Measurements from ENCODE around the gene MT4. TPM values are rescaled to one million over a fixed set of nuclear protein-coding genes. Genes with fewer than 3 reads are reported as not detected.
A peak's percentile ranks its signal among the peaks of the same experiment; 100 is the strongest.
"Not testable (repeated sequence)": the region's sequence is repeated elsewhere in the genome, so short reads cannot be mapped to it uniquely, and the experiment has no call there.

MT4 gene
- polyA plus RNA-seq, 1 experiment, result not detected

DNA sequence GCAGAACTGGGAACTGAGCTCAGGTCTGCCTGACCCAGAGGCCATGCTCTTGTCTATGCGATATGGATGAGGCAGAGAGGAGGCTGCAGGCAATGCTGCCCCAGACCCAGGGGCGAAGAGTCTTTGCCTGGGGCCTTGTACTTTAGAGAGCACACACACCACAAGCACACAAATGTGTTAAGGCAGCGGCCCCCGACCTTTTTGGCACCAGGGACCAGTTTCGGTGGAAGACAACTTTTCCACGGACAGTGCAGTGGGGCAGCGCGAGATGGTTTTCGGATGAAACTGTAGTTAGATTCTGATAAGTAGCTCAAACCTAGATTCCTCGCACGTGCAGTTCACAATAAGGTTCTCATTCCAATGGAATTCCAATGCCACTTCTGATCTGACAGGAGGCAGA lies 6.7 kb downstream of the MT4 start:
- TF ChIP-seq, protein P1, sequence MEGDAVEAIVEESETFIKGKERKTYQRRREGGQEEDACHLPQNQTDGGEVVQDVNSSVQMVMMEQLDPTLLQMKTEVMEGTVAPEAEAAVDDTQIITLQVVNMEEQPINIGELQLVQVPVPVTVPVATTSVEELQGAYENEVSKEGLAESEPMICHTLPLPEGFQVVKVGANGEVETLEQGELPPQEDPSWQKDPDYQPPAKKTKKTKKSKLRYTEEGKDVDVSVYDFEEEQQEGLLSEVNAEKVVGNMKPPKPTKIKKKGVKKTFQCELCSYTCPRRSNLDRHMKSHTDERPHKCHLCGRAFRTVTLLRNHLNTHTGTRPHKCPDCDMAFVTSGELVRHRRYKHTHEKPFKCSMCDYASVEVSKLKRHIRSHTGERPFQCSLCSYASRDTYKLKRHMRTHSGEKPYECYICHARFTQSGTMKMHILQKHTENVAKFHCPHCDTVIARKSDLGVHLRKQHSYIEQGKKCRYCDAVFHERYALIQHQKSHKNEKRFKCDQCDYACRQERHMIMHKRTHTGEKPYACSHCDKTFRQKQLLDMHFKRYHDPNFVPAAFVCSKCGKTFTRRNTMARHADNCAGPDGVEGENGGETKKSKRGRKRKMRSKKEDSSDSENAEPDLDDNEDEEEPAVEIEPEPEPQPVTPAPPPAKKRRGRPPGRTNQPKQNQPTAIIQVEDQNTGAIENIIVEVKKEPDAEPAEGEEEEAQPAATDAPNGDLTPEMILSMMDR (IDR thresholded peaks at IDR 0.05; ENCODE audit: insufficient read depth, low read depth, low read length), result no peak
- no peak overlapping the region for H3K4me3 ChIP-seq (ENCODE audit: low read depth, low read length)
- POLR2A ChIA-PET, result no interaction called here
- CTCF ChIA-PET, result no interaction called here
- no peaks in the 10 kb centered on the region for H3K36me3 ChIP-seq (ENCODE audit: control insufficient read depth, insufficient read depth, low read length)
- H3K27me3 ChIP-seq (ENCODE audit: control insufficient read depth, insufficient read depth, low read length), result peaks cover 12% of the 10 kb centered on the region
- no peak for DNase-seq (ENCODE audit: low read depth)

DNA sequence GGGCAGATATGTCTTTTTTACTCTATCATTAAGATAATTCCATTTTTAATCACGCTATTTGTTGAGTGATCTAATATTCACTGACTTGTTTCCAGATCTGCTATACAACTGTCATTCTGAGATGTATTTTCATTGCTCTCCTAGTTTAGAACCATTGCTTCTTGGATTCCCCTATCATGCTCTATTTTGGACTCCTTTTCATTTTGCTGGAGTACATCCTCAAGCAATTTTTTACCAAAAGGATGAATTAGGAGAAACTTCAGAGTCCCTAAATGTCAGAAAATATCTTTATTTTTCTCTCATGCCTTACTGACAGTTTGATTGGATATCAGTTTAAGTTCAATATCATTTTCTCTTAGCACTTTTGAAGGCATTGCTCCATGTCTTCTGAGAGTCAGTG lies 9.8 kb downstream of the MT4 start:
- H3K27me3 ChIP-seq (ENCODE audit: control insufficient read depth, insufficient read depth, low read length), result peaks cover 6% of the 10 kb centered on the region
- DNase-seq (ENCODE audit: low read depth), result no peak
- ChIA-PET POLR2A (no interaction called here), CTCF (interaction anchor here (0.9 to 3.6 kb wide), 2 partner anchors 29 to 127 kb away, joined by 3 to 53 read pairs; no protein-coding TSS in a partner anchor)
- no peak overlapping the region for H3K4me3 ChIP-seq (ENCODE audit: low read depth, low read length)
- TF ChIP-seq, protein P1 (IDR thresholded peaks at IDR 0.05; ENCODE audit: insufficient read depth, low read depth, low read length), result no peak
- H3K36me3 ChIP-seq (ENCODE audit: control insufficient read depth, insufficient read depth, low read length), result no peaks in the 10 kb centered on the region

DNA sequence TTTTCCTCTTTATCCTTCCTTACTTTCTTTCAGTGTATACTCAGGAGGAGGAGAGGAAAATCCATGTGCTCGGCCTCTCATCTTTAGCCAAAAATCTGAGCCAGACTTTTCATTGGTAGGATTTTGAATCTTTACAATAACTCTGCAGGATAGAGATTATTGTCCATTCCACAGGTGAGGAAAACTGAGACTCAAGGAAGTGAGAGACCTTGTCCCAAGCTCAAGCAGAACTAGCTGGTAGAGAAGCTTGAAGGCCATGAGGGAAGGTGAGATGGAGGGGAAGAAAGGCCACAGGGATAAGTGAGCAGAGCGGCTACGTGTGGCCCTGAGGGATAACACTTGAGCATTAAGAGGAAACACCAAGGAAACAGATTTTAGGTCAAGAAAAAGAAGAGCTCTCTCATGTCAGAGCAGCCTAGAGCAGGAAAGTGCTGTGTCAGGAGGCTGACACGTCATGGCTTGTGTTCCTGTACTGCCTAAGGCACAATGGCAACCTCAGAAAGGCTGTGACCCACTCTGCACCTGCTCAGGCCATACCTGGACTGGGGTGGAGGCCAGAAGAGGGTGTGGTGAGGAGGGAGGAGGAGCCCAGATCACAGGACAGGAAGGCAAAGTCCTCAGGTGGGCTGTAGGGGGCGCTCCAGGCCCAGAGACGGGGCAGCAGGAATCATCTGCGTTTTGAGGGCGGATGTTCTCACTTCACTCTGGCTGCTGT lies 11.9 kb downstream of the MT4 start:
- peaks cover 2% of the 10 kb centered on the region for H3K27me3 ChIP-seq (ENCODE audit: control insufficient read depth, insufficient read depth, low read length)
- TF ChIP-seq, protein P1 (IDR thresholded peaks at IDR 0.05; ENCODE audit: insufficient read depth, low read depth, low read length), result peak; percentile 83
- DNase-seq (ENCODE audit: low read depth), result no peak
- no peak overlapping the region for H3K4me3 ChIP-seq (ENCODE audit: low read depth, low read length)
- ChIA-PET POLR2A (no interaction called here), CTCF (interaction anchor here (0.6 to 3.6 kb wide), 32 partner anchors 10 to 275 kb away, joined by 3 to 53 read pairs (median 4); partner anchors contain the start of genes MT1M, MT4, NUDT21 and OGFOD1)
- no peaks in the 10 kb centered on the region for H3K36me3 ChIP-seq (ENCODE audit: control insufficient read depth, insufficient read depth, low read length)

DNA sequence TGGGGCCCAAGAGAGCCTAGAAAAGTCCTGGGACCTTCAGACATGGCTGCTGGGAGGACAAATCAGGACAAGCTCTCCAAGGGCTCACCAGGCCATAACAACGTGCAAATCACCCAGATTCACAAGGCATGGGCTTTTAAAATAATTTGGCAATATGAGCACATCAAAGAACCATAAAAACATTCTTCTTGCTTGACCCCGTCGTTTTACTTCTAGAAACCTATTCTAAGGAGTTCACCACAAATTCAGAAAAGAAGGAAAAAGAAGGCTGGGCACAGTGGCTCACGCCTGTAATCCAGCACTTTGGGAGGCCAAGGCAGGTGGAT lies 12.4 kb downstream of the MT4 start:
- Histone ChIP-seq H3K4me3 (ENCODE audit: low read depth, low read length) (no peak overlapping the region), H3K27me3 (ENCODE audit: control insufficient read depth, insufficient read depth, low read length) (peaks cover 2% of the 10 kb centered on the region), H3K36me3 (ENCODE audit: control insufficient read depth, insufficient read depth, low read length) (no peaks in the 10 kb centered on the region)
- no peak for DNase-seq (ENCODE audit: low read depth)
- CTCF ChIA-PET, result interaction anchor here (0.6 to 3.6 kb wide), 25 partner anchors 10 to 274 kb away, joined by 3 to 53 read pairs (median 6); partner anchors contain the start of genes MT1M and MT4
- POLR2A ChIA-PET, result interaction anchor here (0.6 kb wide), 1 partner anchor 48 kb away, joined by 6 read pairs; the partner anchor contains the start of gene MT1E
- TF ChIP-seq, protein P1 (IDR thresholded peaks at IDR 0.05; ENCODE audit: insufficient read depth, low read depth, low read length), result no peak

DNA sequence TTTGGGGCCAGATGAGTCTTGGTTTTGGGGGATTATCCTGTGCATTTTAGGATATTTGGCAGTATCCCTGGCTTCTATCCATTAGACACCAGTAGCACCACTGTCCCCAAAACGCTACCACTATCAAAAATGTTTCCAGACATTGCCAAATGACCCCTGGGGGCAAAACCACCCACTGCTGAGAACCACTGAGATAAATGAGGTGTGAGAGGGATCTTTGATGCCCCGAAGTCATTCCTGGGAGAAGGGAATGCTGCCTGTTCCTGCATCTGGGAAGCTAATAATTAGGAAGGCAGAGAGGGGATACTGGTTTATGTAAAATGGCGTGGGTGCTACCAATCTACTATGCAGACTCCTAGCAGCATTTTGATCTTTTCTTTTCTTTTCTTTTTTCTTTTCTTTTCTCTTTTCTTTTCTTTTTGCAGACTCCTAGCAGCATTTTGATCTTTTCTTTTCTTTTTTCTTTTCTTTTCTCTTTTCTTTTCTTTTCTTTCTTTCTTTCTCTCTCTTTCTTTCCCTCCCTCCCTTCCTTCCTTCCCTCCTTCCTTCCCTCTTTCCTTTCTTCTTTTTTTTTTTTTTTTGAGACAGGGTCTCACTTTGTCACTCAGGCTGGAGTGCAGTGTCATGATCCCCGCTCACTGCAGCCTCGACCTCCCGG lies 15.6 kb downstream of the MT4 start:
- CTCF ChIA-PET, result interaction anchor here (1.3 to 3.5 kb wide), 2 partner anchors 23 to 122 kb away, joined by 3 to 10 read pairs; no protein-coding TSS in a partner anchor
- peaks cover 2% of the 10 kb centered on the region for H3K27me3 ChIP-seq (ENCODE audit: control insufficient read depth, insufficient read depth, low read length)
- H3K36me3 ChIP-seq (ENCODE audit: control insufficient read depth, insufficient read depth, low read length), result no peaks in the 10 kb centered on the region
- TF ChIP-seq, protein P1 (IDR thresholded peaks at IDR 0.05; ENCODE audit: insufficient read depth, low read depth, low read length), result no peak
- no peak overlapping the region for H3K4me3 ChIP-seq (ENCODE audit: low read depth, low read length)
- POLR2A ChIA-PET, result no interaction called here
- DNase-seq (ENCODE audit: low read depth), result no peak

DNA sequence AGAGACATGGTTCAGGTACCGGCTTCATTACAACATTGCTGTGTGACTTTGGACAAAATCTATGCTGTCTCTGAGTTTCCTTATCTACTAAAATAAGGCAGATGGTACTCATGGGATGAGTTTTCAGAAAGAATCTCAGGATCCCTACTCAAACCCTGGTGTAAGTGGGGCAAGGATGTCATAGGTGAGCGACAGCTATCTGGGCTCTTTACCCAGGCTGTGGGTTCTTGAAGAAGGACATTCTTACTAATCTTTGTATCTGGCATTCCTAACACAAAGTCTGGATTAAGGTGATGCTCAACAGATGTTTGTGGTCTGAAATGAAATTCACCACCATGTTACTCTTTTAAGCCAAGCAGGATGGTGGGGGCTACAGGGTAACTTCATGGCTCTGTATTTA lies 18.0 kb downstream of the MT4 start:
- H3K4me3 ChIP-seq (ENCODE audit: low read depth, low read length); H3K27me3 ChIP-seq (ENCODE audit: control insufficient read depth, insufficient read depth, low read length); POLR2A ChIA-PET; H3K36me3 ChIP-seq (ENCODE audit: control insufficient read depth, insufficient read depth, low read length); DNase-seq (ENCODE audit: low read depth): not testable (repeated sequence)
- CTCF ChIA-PET, result interaction anchor here (0.7 to 3.5 kb wide), 5 partner anchors 18 to 210 kb away, joined by 3 to 10 read pairs (median 3); no protein-coding TSS in a partner anchor

All from BJ (cell line).